Cardiac fibroblast (primary cell): ENCODE data around the gene ACVR1B.

ENCODE experiments used
- DNase-seq, 2 donors: peaks; one replicate each; pipeline versions ENCODE4 v3.0.0 to v3.0.0-alpha.2; 2010; ENCODE audit warnings: low read depth in 2 of 2
- H3K4me3 ChIP-seq, 2 donors: replicated peaks in 1 of 2; 1 replicate in 1 of 2; 2 replicates in 1 of 2; pipeline ENCODE4 v1.5.1; 2011; ENCODE audit warnings: low read depth in 2 of 2, low read length in 2 of 2, mild to moderate bottlenecking in 2 of 2, moderate library complexity in 1 of 2
- TF ChIP-seq, protein P1 (sequence below): IDR thresholded peaks from one replicate; pipeline ENCODE4 v1.5.1; 2011; ENCODE audit warnings: low read depth, mild to moderate bottlenecking, low read length, inconsistent platforms

ACVR1B gene

DNA sequence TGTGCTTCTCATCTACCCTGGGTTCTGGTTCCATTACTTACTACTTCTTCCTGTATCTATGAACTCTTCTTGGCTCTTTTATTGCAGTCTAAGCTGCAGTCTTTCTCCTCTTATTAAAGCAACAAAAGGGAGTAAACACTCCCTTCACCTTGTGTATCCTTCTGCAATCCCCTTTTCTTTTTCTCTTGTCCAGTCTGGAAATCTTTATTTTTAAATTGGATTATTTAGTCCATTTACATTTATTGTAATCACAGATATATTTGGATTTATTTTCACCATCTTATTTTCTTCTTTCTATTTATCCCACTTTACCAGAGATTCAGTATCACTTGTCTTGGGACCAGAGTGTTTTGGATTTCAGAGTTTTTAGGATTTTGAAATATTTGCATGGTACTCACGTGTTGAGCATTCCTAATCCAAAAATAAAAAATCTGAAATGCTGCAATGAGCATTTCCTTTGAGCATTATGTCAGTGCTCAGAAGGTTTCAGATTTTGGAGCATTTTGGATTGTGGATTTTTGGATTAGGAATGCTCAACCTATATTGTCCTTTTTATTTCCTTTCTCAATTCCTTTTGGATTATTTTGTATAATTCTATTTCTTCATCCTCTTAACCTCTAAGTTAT is 6.8 kb upstream of the ACVR1B start:
- DNase-seq: no peak
- TF ChIP-seq, protein P1, sequence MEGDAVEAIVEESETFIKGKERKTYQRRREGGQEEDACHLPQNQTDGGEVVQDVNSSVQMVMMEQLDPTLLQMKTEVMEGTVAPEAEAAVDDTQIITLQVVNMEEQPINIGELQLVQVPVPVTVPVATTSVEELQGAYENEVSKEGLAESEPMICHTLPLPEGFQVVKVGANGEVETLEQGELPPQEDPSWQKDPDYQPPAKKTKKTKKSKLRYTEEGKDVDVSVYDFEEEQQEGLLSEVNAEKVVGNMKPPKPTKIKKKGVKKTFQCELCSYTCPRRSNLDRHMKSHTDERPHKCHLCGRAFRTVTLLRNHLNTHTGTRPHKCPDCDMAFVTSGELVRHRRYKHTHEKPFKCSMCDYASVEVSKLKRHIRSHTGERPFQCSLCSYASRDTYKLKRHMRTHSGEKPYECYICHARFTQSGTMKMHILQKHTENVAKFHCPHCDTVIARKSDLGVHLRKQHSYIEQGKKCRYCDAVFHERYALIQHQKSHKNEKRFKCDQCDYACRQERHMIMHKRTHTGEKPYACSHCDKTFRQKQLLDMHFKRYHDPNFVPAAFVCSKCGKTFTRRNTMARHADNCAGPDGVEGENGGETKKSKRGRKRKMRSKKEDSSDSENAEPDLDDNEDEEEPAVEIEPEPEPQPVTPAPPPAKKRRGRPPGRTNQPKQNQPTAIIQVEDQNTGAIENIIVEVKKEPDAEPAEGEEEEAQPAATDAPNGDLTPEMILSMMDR: no peak
- H3K4me3 ChIP-seq: no peak overlapping the region

DNA sequence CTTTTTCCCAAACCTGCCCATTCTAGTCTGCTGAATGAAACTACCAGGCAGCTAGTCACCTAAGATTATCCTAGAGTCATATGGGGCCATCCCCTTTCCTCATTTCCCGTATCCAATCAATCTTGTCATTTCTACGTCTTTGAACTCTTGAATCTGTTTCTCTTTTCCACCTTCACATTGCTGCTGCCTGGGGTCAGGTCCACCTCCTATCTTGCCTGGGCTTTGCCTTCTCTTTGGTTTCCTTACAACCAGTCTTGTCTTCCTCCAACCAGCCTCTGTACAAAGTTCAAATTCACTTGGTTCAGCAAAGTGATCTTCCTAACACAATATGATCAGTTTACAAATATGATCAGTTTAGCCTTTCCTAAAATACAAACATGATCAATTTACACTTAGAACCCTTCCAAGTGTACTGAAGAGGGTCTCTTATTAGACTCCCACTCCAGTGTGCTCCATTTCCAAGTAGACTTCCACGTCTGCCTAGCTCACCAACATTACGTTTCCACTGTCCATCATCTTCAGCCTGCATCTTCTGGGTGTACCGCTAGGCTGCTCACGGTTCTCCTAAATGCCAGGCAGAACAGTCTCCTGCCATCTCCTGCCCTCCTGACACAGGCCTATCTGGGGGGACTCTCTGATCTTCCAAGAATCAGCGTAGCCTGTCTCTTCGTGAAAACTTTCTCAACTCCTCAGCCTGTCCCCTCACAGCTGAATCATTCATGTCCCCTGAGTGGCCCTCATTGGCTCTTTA is 4.1 kb upstream of the ACVR1B start:
- TF ChIP-seq, protein P1: no peak
- no peak for DNase-seq
- no peak overlapping the region for H3K4me3 ChIP-seq

DNA sequence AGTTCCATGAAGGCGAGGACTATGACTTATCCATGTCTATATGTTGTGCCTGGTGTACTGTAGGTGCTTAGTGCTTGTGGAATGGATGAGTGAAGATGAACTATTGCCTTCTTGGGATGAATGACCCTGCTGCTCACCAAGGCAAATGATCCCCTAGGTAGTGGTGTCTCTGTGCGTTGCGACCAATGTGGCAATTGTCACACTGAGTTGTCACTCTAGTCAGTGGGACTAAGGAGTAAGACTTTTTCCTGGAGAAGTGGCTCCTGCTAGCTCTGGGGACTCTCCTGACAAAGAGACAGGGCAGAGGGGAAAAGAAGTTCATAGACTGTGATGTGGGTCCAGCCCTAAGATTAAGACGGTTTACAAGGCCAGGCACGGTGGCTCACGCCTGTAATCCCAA is 3.4 kb upstream of the ACVR1B start:
- no peak overlapping the region for H3K4me3 ChIP-seq
- TF ChIP-seq, protein P1: no peak
- DNase-seq: no peak

DNA sequence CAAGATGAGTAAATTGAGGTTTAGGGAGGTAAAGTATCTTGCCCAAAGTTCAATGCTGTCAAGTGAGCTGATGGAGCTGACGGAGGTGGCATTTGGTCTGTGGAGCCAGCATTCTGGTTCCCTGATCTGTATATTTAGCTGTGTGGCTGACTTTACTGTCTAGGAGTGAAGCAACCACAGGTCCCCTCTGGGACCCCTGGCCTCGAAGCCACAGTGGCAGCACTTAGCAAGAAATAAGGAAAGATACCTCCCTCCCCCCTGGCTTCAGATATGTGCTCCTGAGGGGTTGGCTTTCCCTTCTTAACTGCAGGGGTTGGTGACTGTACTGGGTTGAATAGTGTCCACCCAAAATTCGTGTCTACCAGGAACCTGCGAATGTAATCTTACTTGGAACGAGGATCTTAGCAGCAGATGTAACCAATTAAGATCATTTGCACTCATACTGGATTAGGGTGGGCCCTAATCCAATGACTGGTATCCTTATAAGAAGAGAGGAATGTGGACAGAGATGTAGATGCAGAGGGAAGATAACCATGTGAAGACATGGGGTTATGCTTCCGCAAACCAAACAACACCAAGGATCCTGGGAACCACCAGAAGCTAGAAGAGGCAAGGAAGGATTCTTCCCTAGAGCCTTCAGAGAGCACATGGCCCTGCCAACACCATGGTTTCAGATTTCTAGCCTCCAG is 2.0 kb upstream of the ACVR1B start:
- H3K4me3 ChIP-seq: no peak overlapping the region
- DNase-seq: no peak
- TF ChIP-seq, protein P1: no peak

DNA sequence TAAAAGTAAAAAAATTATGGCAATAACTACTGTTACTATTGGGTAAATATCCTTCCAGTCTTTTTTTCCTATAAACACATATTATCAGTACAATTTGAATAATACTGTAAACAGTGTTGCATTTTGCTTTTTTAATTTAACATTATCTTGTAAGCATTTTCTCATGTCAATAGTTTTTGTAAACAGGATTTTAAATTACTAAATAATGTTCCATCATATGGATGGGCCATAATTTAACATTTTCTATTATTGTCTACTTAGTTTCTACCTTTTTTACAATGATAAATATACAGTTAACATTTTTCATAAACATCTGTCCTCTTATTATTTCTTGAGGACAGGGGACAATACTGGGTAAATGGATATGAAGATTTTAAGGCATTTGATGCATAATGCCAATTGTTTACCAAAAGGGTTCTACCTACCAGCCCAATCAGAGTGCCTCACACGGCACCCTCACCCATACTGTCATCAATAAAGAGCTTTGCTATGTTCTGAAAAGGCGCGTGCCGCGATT is 759 bp upstream of the ACVR1B start:
- no peak for DNase-seq
- H3K4me3 ChIP-seq: peak overlapping the region; percentile 53 to 63
- TF ChIP-seq, protein P1: no peak

DNA sequence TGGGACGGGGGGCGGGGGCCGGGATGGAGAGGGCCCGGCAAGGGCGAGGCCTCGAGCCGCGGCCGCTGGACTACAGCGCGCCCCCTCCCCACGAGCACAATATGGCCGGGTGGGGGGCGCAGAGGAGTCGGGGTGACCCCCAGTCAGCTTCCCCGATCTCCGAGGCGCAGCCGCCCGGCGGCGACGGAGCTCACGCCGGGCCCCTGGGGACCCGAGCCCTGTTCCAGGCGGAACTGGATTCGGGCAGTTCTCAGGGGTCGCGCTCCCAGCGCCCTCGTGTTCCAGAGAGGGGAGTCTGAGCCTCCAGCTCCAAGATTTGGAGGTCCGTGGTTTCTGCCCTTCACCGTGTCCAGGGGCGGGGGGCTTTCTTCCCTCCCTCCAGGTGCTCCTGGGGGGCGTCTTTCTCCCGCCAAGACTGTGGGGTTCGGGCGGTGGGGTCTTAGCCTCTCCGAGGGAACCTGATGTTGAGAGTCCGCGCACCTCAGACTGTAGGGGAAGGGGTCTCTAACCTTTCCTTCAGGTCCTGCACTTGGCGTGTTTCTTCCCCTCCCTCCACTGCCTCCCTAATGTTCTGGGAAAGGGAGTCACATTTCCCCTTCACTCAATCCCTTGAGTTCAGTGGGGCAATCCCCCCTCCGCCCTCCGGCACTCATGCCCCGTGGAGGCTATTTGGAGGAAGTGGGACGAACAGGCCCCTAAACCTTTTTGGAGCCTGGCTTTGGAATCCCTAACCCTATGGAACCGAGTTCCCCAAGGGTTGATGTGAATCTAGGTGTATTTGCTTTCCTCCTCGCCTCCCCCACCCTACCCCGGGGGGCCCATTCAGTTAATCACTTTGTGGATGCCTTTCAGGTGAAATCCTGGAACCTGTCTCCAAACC is 584 bp downstream of the ACVR1B start:
- TF ChIP-seq, protein P1: no peak
- peak; percentile 22 to 37 for DNase-seq
- peak overlapping the region; percentile 87 to 88 for H3K4me3 ChIP-seq
